Breast epithelium (tissue), 4 donors: ENCODE data around the gene PDHB. TPM values are rescaled to one million over a fixed set of nuclear protein-coding genes. Genes with fewer than 3 reads are reported as not detected.
"Not testable (repeated sequence)": the region's sequence is repeated elsewhere in the genome, so short reads cannot be mapped to it uniquely, and the experiment has no call there.

Experiments
- DNase-seq, 2 donors: peaks; one replicate each; pipeline ENCODE4 v3.0.0-alpha.2; 2019; ENCODE audit warnings: low spot score in 2 of 2
- H3K27ac ChIP-seq, 2 donors: fragments of 200-600 bp; sonication (generic) in 1 of 2; one replicate each; pipeline ENCODE4 v1.5.1; 2016 to 2019; ENCODE audit warnings: mild to moderate bottlenecking in 1 of 2
- H3K27me3 ChIP-seq, 2 donors: fragments of 200-600 bp; sonication (generic) in 1 of 2; one replicate each; pipeline versions ENCODE4 v1.5.1 to v1.6.0; 2017 to 2019; ENCODE audit warnings: control low read depth in 1 of 2, mild to moderate bottlenecking in 1 of 2
- H3K36me3 ChIP-seq: fragments of 200-600 bp; one replicate; pipeline ENCODE4 v1.5.1; 2019
- H3K4me1 ChIP-seq, 2 donors: fragments of 200-600 bp; sonication (generic); one replicate each; pipeline ENCODE4 v1.5.1; 2016 to 2019; ENCODE audit warnings: control low read depth in 1 of 2
- H3K4me3 ChIP-seq, 3 donors: fragments of 200-600 bp; sonication (generic); 1 replicate in 2 of 3; 2 replicates in 1 of 3; pipeline ENCODE4 v1.5.1; 2016 to 2019; ENCODE audit warnings: mild to moderate bottlenecking in 3 of 3, moderate library complexity in 2 of 3
- H3K9me3 ChIP-seq, 2 donors: fragments of 200-600 bp; sonication (generic) in 1 of 2; one replicate each; pipeline ENCODE4 v1.5.1; 2016 to 2019; ENCODE audit warnings: control low read depth in 1 of 2
- CTCF ChIP-seq, 3 donors: fragments of 450-650 bp; IDR thresholded peaks; one replicate each; pipeline ENCODE4 v1.5.1; 2016 to 2017; ENCODE audit warnings: antibody characterized with exemption in 3 of 3, mild to moderate bottlenecking in 3 of 3, moderate library complexity in 3 of 3
- POLR2A ChIP-seq: fragments of 450-650 bp; IDR thresholded peaks from one replicate; pipeline ENCODE4 v1.6.1; 2016; ENCODE audit warnings: antibody characterized with exemption, mild to moderate bottlenecking, moderate library complexity
- POLR2AphosphoS5 ChIP-seq, 3 donors: sonication (generic); formaldehyde crosslinking; IDR thresholded peaks; one replicate each; pipeline ENCODE4 v1.6.1; 2017; ENCODE audit warnings: antibody characterized with exemption in 3 of 3
- intact Hi-C: fragments of 100-400 bp; cut with DNase I; formaldehyde crosslinking; loops from one replicate; pipeline ENCODE4 v1.15.1; 2023; ENCODE audit warnings: low total_unique reads
- total RNA-seq, 3 donors: library from RNA; depleted of rRNA; stranded (reverse); fragments of >200 nt; gene quantifications; one replicate each; pipeline ENCODE4 v1.1.0, GENCODE V29; 2016

The PDHB gene
- total RNA-seq, 3 donors from 2014 or later = 56.0 to 68.2 (median 57.1) TPM

GRCh38 chr3:58462829-58463180 is 29.2 kb upstream of the PDHB start:
- H3K9me3 ChIP-seq = no peaks in the 10 kb centered on the region
- intact Hi-C loops = no loop called here
- no peaks in the 10 kb centered on the region for H3K36me3 ChIP-seq
- no peak overlapping the region for H3K4me3 ChIP-seq
- H3K27me3 ChIP-seq = no peaks in the 10 kb centered on the region
- H3K4me1 ChIP-seq = no peaks in the 10 kb centered on the region
- no peak overlapping the region for H3K27ac ChIP-seq
- no peak for DNase-seq
- TF ChIP-seq POLR2A (no peak), POLR2AphosphoS5 (IDR thresholded peaks at IDR 0.05) (no peak), CTCF (IDR thresholded peaks at IDR 0.05) (no peak)

- Histone ChIP-seq H3K27me3 (no peaks in the 10 kb centered on the region), H3K4me3 (no peak overlapping the region), H3K36me3 (no peaks in the 10 kb centered on the region), H3K4me1 (no peaks in the 10 kb centered on the region), H3K9me3 (peaks cover 12 to 21% of the 10 kb centered on the region in 2 donors), H3K27ac (no peak overlapping the region)
- intact Hi-C loops = no loop called here
- DNase-seq = no peak
- TF ChIP-seq POLR2AphosphoS5 (IDR thresholded peaks at IDR 0.05) = no peak
- no peak for TF ChIP-seq POLR2A
- TF ChIP-seq CTCF (IDR thresholded peaks at IDR 0.05) = no peak
Observed at GRCh38 chr3:58459160-58459559, 25.5 kb upstream of the PDHB start.

- TF ChIP-seq POLR2AphosphoS5 (IDR thresholded peaks at IDR 0.05) (no peak), CTCF (IDR thresholded peaks at IDR 0.05) (no peak), POLR2A (no peak)
- no peak overlapping the region for H3K27ac ChIP-seq
- no peaks in the 10 kb centered on the region for H3K36me3 ChIP-seq
- H3K4me3 ChIP-seq = no peak overlapping the region
- intact Hi-C loops = no loop called here
- H3K27me3 ChIP-seq = no peaks in the 10 kb centered on the region
- no peaks in the 10 kb centered on the region for H3K4me1 ChIP-seq
- H3K9me3 ChIP-seq = peaks cover 12 to 21% of the 10 kb centered on the region in 2 donors
- DNase-seq = no peak
Observed at GRCh38 chr3:58452176-58452575, 18.5 kb upstream of the PDHB start.

- Histone ChIP-seq H3K27ac (no peak overlapping the region), H3K4me1 (no peaks in the 10 kb centered on the region), H3K27me3 (no peaks in the 10 kb centered on the region), H3K4me3 (no peak overlapping the region), H3K36me3 (no peaks in the 10 kb centered on the region), H3K9me3 (no peaks in the 10 kb centered on the region)
- no peak for TF ChIP-seq CTCF (IDR thresholded peaks at IDR 0.05)
- TF ChIP-seq POLR2A = no peak
- TF ChIP-seq POLR2AphosphoS5 (IDR thresholded peaks at IDR 0.05) = no peak
- no peak for DNase-seq
- intact Hi-C loops = loop anchor here (5.0 kb wide), 1 partner anchor 261 kb away; no protein-coding TSS in a partner anchor
Observed at GRCh38 chr3:58441514-58442450, 8.2 kb upstream of the PDHB start.

- H3K4me1 ChIP-seq, H3K4me3 ChIP-seq, H3K9me3 ChIP-seq, H3K36me3 ChIP-seq, DNase-seq, H3K27me3 ChIP-seq, H3K27ac ChIP-seq: not testable (repeated sequence)
- intact Hi-C loops = loop anchor here (5.0 kb wide), 1 partner anchor 261 kb away; no protein-coding TSS in a partner anchor
Observed at GRCh38 chr3:58440996-58441355, 7.3 kb upstream of the PDHB start.

- H3K9me3 ChIP-seq, DNase-seq, H3K36me3 ChIP-seq, H3K27ac ChIP-seq, intact Hi-C loops, H3K27me3 ChIP-seq, H3K4me3 ChIP-seq: not testable (repeated sequence)
- peaks cover 0 to 12% of the 10 kb centered on the region in 2 donors for H3K4me1 ChIP-seq
Observed at GRCh38 chr3:58437276-58437675, 3.6 kb upstream of the PDHB start.
